Smooth muscle cell of the coronary artery (primary cell): Measurements from ENCODE around the gene VSTM5. TPM values are rescaled to one million over a fixed set of nuclear protein-coding genes. Genes with fewer than 3 reads are reported as not detected.

Source experiments
- total RNA-seq: library from RNA; depleted of rRNA; stranded (reverse); fragments of >200 nt; gene quantifications from 2 replicates; pipeline ENCODE4 v1.2.3, GENCODE V29; 2014; ENCODE audit warnings: low replicate concordance

VSTM5 gene
- under 0.01 TPM in 1 of 2 replicates, not detected in the other for total RNA-seq

GRCh38 chr11:93850594-93851018, at the start of gene VSTM5:
Gene VSTM5, minus strand, starts transcription at chr11:93850618. Its CDS starts 116 bp downstream, at chr11:93850502.

GRCh38 chr11:93784145-93784934, 66.1 kb downstream of the VSTM5 start, which contains the start of gene MED17:
Gene MED17, plus strand, starts transcription at chr11:93784282. Its CDS starts 232 bp downstream, at chr11:93784514.

Other genes starting within 250 kb of the VSTM5 start
- 5.7 and 9.8 TPM in 2 replicates for gene CEP295, start 188.9 kb downstream of the VSTM5 start, total RNA-seq
- 53.6 and 147 TPM in 2 replicates for gene TAF1D, start 109.1 kb downstream of the VSTM5 start, total RNA-seq
- 4.0 and 10.1 TPM in 2 replicates for gene C11orf54, start 108.9 kb downstream of the VSTM5 start, total RNA-seq
- gene MED17, start 66.3 kb downstream of the VSTM5 start, total RNA-seq = 17.5 and 18.7 TPM in 2 replicates
- gene HEPHL1, start 170.7 kb upstream of the VSTM5 start, total RNA-seq = 0.30 TPM in 1 of 2 replicates, not detected in the other